ENCODE measurements around the gene FSTL4. TPM values are rescaled to one million over a fixed set of nuclear protein-coding genes. Genes with fewer than 3 reads are reported as not detected.

FSTL4 gene
- total and polyA plus RNA-seq, 2 experiments from 2014 or later, result 0.47 to 0.74 TPM

GRCh38 chr5:133474851-133475590, 137.3 kb downstream of the FSTL4 start:
- H3K9me2 ChIP-seq (replicated peaks; ENCODE audit: insufficient read depth), result no peaks in the 10 kb centered on the region
- H3K27me3 ChIP-seq, result no peaks in the 10 kb centered on the region
- no peaks in the 10 kb centered on the region for H4K20me1 ChIP-seq (ENCODE audit: insufficient read depth, poor library complexity, severe bottlenecking)
- no peaks in the 10 kb centered on the region for H3K4me1 ChIP-seq (ENCODE audit: insufficient read depth)
- DNase-seq (ENCODE audit: low spot score), result no peak
- H3K79me2 ChIP-seq, result no peaks in the 10 kb centered on the region
- no peak overlapping the region for H3K27ac ChIP-seq
- no peak overlapping the region for H2AFZ ChIP-seq
- WGBS (ENCODE audit: low lambda C conversion rate, missing lambda C conversion rate), result 69% methylated on average over 20 of the region's 20 CpGs
- no peak overlapping the region for H3K4me3 ChIP-seq
- no peak overlapping the region for H3K4me2 ChIP-seq
- no peaks in the 10 kb centered on the region for H3K36me3 ChIP-seq (replicated peaks; ENCODE audit: insufficient read depth, low read depth)
- no peak for TF ChIP-seq CTCF (IDR thresholded peaks at IDR 0.05; ENCODE audit: poor library complexity)
- no peak for TF ChIP-seq EZH2 (IDR thresholded peaks at IDR 0.05; ENCODE audit: borderline replicate concordance)
- no peak for TF ChIP-seq EZH2phosphoT487 (IDR thresholded peaks at IDR 0.05; ENCODE audit: low read depth, severe bottlenecking, unreplicated experiment)
- H3K9me3 ChIP-seq (ENCODE audit: low read depth), result no peaks in the 10 kb centered on the region

DNA sequence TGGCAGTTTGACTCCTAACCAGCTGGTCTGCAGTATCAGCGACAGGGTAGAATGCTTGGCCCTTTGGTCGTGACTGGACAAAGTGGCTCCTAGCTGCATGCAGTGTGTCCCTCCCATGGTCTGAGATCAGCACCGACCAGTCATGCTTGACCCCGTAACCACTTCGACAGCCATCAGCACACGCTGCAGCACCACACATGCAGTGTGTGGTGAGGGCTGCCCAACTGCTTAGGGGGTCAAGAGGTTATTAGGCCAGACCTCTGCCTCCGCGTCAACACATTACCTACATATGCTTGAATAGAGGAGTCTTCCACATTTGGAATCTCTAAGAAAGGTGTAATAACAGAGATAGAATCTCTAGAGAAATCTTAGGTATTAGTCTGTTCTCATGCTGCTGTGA, 139.1 kb downstream of the FSTL4 start:
- DNase-seq (ENCODE audit: low spot score), result no peak
- Histone ChIP-seq H3K79me2 (no peaks in the 10 kb centered on the region), H3K27me3 (no peaks in the 10 kb centered on the region), H3K9me2 (replicated peaks; ENCODE audit: insufficient read depth) (no peaks in the 10 kb centered on the region), H3K27ac (no peak overlapping the region), H3K9me3 (ENCODE audit: low read depth) (no peaks in the 10 kb centered on the region), H3K36me3 (replicated peaks; ENCODE audit: insufficient read depth, low read depth) (no peaks in the 10 kb centered on the region), H3K4me2 (no peak overlapping the region), H3K4me3 (no peak overlapping the region), H3K4me1 (ENCODE audit: insufficient read depth) (no peaks in the 10 kb centered on the region), H4K20me1 (ENCODE audit: insufficient read depth, poor library complexity, severe bottlenecking) (no peaks in the 10 kb centered on the region), H2AFZ (no peak overlapping the region)
- WGBS (ENCODE audit: low lambda C conversion rate, missing lambda C conversion rate), result 79% methylated on average over 8 of the region's 8 CpGs
- no peak for TF ChIP-seq EZH2phosphoT487 (IDR thresholded peaks at IDR 0.05; ENCODE audit: low read depth, severe bottlenecking, unreplicated experiment)

- Histone ChIP-seq H3K79me2 (no peaks in the 10 kb centered on the region), H3K27ac (no peak overlapping the region), H2AFZ (no peak overlapping the region), H3K4me2 (no peak overlapping the region), H3K9me3 (ENCODE audit: low read depth) (no peaks in the 10 kb centered on the region), H3K9me2 (replicated peaks; ENCODE audit: insufficient read depth) (no peaks in the 10 kb centered on the region), H4K20me1 (ENCODE audit: insufficient read depth, poor library complexity, severe bottlenecking) (no peaks in the 10 kb centered on the region), H3K4me3 (no peak overlapping the region), H3K27me3 (no peaks in the 10 kb centered on the region), H3K4me1 (ENCODE audit: insufficient read depth) (no peaks in the 10 kb centered on the region), H3K36me3 (replicated peaks; ENCODE audit: insufficient read depth, low read depth) (no peaks in the 10 kb centered on the region)
- DNase-seq (ENCODE audit: low spot score), result no peak
- WGBS (ENCODE audit: low lambda C conversion rate, missing lambda C conversion rate), result 69% methylated on average over 1 of the region's 1 CpG
- TF ChIP-seq EZH2phosphoT487 (IDR thresholded peaks at IDR 0.05; ENCODE audit: low read depth, severe bottlenecking, unreplicated experiment) (no peak), CTCF (IDR thresholded peaks at IDR 0.05; ENCODE audit: poor library complexity) (no peak), EZH2 (IDR thresholded peaks at IDR 0.05; ENCODE audit: borderline replicate concordance) (no peak)
Measured at GRCh38 chr5:133472829-133473228, 139.5 kb downstream of the FSTL4 start.

GRCh38 chr5:133471699-133472098, 140.6 kb downstream of the FSTL4 start:
- no peaks in the 10 kb centered on the region for H3K79me2 ChIP-seq

More at GRCh38 chr5:133471699-133472098, 140.6 kb downstream of the FSTL4 start:
- H3K36me3 ChIP-seq (replicated peaks; ENCODE audit: insufficient read depth, low read depth), result no peaks in the 10 kb centered on the region
- H3K27ac ChIP-seq, result no peak overlapping the region
- H3K27me3 ChIP-seq, result no peaks in the 10 kb centered on the region
- no peaks in the 10 kb centered on the region for H4K20me1 ChIP-seq (ENCODE audit: insufficient read depth, poor library complexity, severe bottlenecking)
- H2AFZ ChIP-seq, result no peak overlapping the region
- TF ChIP-seq EZH2 (IDR thresholded peaks at IDR 0.05; ENCODE audit: borderline replicate concordance) (no peak), EZH2phosphoT487 (IDR thresholded peaks at IDR 0.05; ENCODE audit: low read depth, severe bottlenecking, unreplicated experiment) (no peak), CTCF (IDR thresholded peaks at IDR 0.05; ENCODE audit: poor library complexity) (no peak)
- no peaks in the 10 kb centered on the region for H3K9me3 ChIP-seq (ENCODE audit: low read depth)
- no peak for DNase-seq (ENCODE audit: low spot score)
- H3K4me1 ChIP-seq (ENCODE audit: insufficient read depth), result no peaks in the 10 kb centered on the region
- H3K9me2 ChIP-seq (replicated peaks; ENCODE audit: insufficient read depth), result no peaks in the 10 kb centered on the region
- H3K4me3 ChIP-seq, result no peak overlapping the region
- 82% methylated on average over 3 of the region's 3 CpGs for WGBS (ENCODE audit: low lambda C conversion rate, missing lambda C conversion rate)
- no peak overlapping the region for H3K4me2 ChIP-seq
